ENCODE results near the gene EGFL7. TPM values are rescaled to one million over a fixed set of nuclear protein-coding genes. Genes with fewer than 3 reads are reported as not detected.

The EGFL7 gene
- total and polyA plus RNA-seq, 2 of the 8 experiments (the other 6 are each of a cell fraction or from before 2014, with no cell fraction given) = 37.8 to 53.4 TPM

DNA sequence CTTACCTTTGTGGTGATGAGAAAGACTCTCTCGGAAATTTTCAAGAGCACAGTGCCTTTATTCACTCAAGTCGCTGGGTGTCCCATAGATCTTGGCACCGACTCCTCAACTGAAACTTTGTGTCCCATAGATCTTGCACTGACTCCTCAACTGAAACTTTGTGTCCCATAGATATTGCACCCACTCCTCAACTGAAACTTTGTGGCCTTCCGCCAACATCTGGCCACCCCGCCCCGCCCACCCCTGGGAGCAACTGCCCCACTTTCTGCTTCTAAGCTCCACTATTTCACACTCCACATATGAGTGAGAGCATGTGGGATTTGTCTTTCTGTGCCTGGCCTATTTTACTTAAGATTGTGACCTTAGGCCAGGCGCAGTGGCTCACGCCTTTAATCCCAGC is 12.7 kb upstream of the EGFL7 start:
- no peak overlapping the region for H2BK12ac ChIP-seq (ENCODE audit: low read depth, low read length)
- H4K20me1 ChIP-seq (replicated peaks in 1 of 2; ENCODE audit: control insufficient read depth in 1 of 2, insufficient read depth in 2 of 2, low read length in 2 of 2) = no peaks in the 10 kb centered on the region
- H3K9ac ChIP-seq (replicated peaks in 1 of 4; ENCODE audit: extremely low read depth in 1 of 4, low read depth in 3 of 4, low read length in 3 of 4) = no peak overlapping the region
- CTCF ChIA-PET (ENCODE audit: partially characterized antibody) = no interaction called here
- H3K79me2 ChIP-seq (ENCODE audit: control insufficient read depth in 1 of 2, insufficient read depth in 2 of 2, low read length in 2 of 2) = no peaks in the 10 kb centered on the region
- no peak overlapping the region for H3K4me3 ChIP-seq (ENCODE audit: extremely low read depth in 1 of 4, insufficient read depth in 2 of 4, low read depth in 3 of 4, low read length in 4 of 4)
- H3K4me2 ChIP-seq (ENCODE audit: insufficient read depth in 1 of 2, low read depth in 2 of 2, low read length in 2 of 2) = no peak overlapping the region
- H2AFZ ChIP-seq (ENCODE audit: low read length) = no peak overlapping the region
- no peaks in the 10 kb centered on the region for H3K23me2 ChIP-seq (ENCODE audit: low read depth, low read length)
- H2BK15ac ChIP-seq (ENCODE audit: low read length) = no peak overlapping the region
- H2AK5ac ChIP-seq (ENCODE audit: low read depth, low read length) = no peak overlapping the region
- no peak overlapping the region for H3K4ac ChIP-seq (replicated peaks; ENCODE audit: insufficient read length, low read depth, low read length)
- TF ChIP-seq TBP (IDR thresholded peaks at IDR 0.05; ENCODE audit: low read depth, low read length) = no peak
- TF ChIP-seq RBBP5 (IDR thresholded peaks at IDR 0.05; ENCODE audit: borderline replicate concordance, low read depth, low read length) = no peak
- TF ChIP-seq, protein P1, sequence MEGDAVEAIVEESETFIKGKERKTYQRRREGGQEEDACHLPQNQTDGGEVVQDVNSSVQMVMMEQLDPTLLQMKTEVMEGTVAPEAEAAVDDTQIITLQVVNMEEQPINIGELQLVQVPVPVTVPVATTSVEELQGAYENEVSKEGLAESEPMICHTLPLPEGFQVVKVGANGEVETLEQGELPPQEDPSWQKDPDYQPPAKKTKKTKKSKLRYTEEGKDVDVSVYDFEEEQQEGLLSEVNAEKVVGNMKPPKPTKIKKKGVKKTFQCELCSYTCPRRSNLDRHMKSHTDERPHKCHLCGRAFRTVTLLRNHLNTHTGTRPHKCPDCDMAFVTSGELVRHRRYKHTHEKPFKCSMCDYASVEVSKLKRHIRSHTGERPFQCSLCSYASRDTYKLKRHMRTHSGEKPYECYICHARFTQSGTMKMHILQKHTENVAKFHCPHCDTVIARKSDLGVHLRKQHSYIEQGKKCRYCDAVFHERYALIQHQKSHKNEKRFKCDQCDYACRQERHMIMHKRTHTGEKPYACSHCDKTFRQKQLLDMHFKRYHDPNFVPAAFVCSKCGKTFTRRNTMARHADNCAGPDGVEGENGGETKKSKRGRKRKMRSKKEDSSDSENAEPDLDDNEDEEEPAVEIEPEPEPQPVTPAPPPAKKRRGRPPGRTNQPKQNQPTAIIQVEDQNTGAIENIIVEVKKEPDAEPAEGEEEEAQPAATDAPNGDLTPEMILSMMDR (IDR thresholded peaks at IDR 0.05; ENCODE audit: control extremely low read depth in 1 of 3, insufficient read depth in 1 of 3, low read depth in 1 of 3, low read length in 3 of 3) = no peak
- no peak for TF ChIP-seq EGR1 (IDR thresholded peaks at IDR 0.05; ENCODE audit: borderline replicate concordance, low read depth, low read length)
- TF ChIP-seq SRF (IDR thresholded peaks at IDR 0.05; ENCODE audit: low read depth, low read length) = no peak
- no peak for TF ChIP-seq RAD21 (IDR thresholded peaks at IDR 0.05 in 1 of 2, conservative IDR thresholded peaks at IDR 0.05 in 1 of 2; ENCODE audit: low read depth in 2 of 2, low read length in 2 of 2)
- H4K5ac ChIP-seq (ENCODE audit: insufficient read length, low read depth, low read length) = no peak overlapping the region
- H3K27me3 ChIP-seq (replicated peaks in 1 of 4; ENCODE audit: control insufficient read depth in 3 of 4, extremely low read depth in 1 of 4, insufficient read depth in 3 of 4, low read length in 3 of 4) = no peaks in the 10 kb centered on the region
- H3K9me3 ChIP-seq (ENCODE audit: insufficient read depth in 2 of 2, low read depth in 1 of 2, low read length in 1 of 2) = no peaks in the 10 kb centered on the region
- no peak overlapping the region for H3K56ac ChIP-seq (replicated peaks; ENCODE audit: insufficient read length, low read depth, low read length)
- no peak overlapping the region for H3K23ac ChIP-seq (ENCODE audit: insufficient read length)
- peaks cover 0 to 3% (median 0%) of the 10 kb centered on the region in 4 experiments; a peak in 1 of 7 replicates for H3K4me1 ChIP-seq (replicated peaks in 1 of 4; ENCODE audit: control insufficient read depth in 3 of 4, insufficient read depth in 4 of 4, low read length in 3 of 4)
- no peak for DNase-seq (ENCODE audit: low read depth in 1 of 2, low spot score in 2 of 2)
- no peak overlapping the region for H3K27ac ChIP-seq (ENCODE audit: low read depth, low read length)
- H3K18ac ChIP-seq (ENCODE audit: extremely low read depth, low read length) = no peak overlapping the region
- H2BK120ac ChIP-seq (replicated peaks; ENCODE audit: low read depth, low read length) = no peak overlapping the region
- H3K14ac ChIP-seq (ENCODE audit: insufficient read length) = no peak overlapping the region
- WGBS, 2 experiments (ENCODE audit: extremely low coverage in 1 of 2, insufficient coverage in 1 of 2, insufficient read length in 1 of 2, insufficient replicate concordance in 2 of 2, low coverage in 1 of 2, low lambda C conversion rate in 2 of 2, missing lambda C conversion rate in 1 of 2) = 89% methylated on average over 6 of the region's 8 CpGs; no CpG with 5 or more reads in 1 of the 2 experiments
- no peaks in the 10 kb centered on the region for H3K36me3 ChIP-seq (ENCODE audit: control insufficient read depth in 2 of 4, insufficient read depth in 4 of 4, low read length in 3 of 4)
- H2BK5ac ChIP-seq (ENCODE audit: low read depth, low read length) = no peak overlapping the region
- POLR2A ChIA-PET (ENCODE audit: partially characterized antibody) = no interaction called here
- H3K79me1 ChIP-seq (ENCODE audit: low read depth, low read length) = no peaks in the 10 kb centered on the region
- H4K91ac ChIP-seq (replicated peaks; ENCODE audit: insufficient read length, low read length) = no peak overlapping the region
- H2BK20ac ChIP-seq (ENCODE audit: low read length) = no peak overlapping the region
- no peak for FAIRE-seq
- no peak overlapping the region for H4K8ac ChIP-seq (ENCODE audit: extremely low read depth, insufficient read depth, low read length)
